ENCODE results near the gene NR5A2.

DNA sequence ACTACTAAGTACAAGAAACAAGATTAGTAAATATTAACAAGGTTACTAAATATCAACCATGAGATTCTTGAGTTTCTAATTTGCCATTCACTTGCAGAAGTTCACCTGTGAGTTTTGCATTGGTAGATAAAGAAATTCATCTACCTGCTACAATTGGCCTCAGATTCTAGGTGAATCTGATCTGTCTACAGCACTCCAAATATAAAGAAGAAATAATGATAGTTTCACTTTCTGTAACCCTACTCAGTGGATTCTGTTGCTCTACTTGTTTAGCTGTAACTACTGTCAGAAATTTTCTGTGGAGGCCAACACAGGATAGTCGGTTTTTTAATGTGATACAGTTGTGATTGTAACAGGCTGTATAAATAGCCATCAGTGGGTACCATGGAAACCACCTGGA lies 118.6 kb downstream of the NR5A2 start:
- TF ChIP-seq POLR2A (IDR thresholded peaks at IDR 0.05) (no peak), CTCF (IDR thresholded peaks at IDR 0.05) (no peak)
